Posterior cingulate gyrus (tissue), 11 donors: Measurements from ENCODE around the gene RGS5.

Experiments used
- DNase-seq, 10 donors: peaks; one replicate each; pipeline versions ENCODE4 v3.0.0 to v3.0.0-alpha.2; 2020 to 2021; ENCODE audit warnings: mixed read lengths in 3 of 10
- intact Hi-C: fragments of 100-400 bp; cut with DNase I; formaldehyde crosslinking; loops from one replicate; pipeline ENCODE4 v1.15.1; 2023

The RGS5 gene

DNA sequence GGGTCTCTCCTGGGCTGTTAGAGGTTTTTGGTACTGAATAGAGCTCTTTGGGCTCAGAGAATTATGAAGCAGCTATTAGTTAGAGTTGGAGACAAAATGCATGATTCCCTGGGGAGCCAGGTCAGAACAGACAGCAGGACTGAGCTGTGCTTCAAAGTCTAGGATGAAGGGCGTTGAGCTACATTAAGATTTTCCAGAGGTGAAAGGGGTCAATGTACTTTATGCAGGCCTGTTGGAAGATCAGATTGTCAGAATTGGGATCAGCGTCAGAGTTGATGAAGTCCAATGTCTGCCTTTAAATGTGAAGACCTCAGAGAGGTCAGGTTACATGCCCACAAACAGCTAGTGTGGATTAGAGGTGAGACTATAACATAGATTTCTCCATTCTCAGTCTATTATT lies 53.8 kb downstream of the RGS5 start:
- DNase-seq: no peak
- intact Hi-C loops: no loop called here

DNA sequence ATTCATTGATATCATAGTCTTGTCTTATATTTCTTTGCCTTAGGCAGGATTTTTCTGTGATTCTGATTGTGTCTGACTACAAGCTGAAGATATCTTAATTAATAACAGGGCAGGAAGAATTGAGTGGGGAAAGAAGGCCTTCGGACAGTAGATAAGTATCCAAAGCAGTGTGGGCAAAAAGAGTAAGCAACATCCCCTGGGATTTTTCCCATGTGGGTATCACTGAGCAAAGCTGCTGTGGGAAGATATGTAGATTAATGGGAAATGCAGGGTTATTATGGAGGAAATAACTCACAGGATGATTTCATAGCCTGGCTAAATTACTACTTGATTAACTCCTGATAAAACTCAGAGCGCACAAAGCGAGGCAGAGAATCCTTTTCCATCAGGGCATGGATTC lies 55.7 kb downstream of the RGS5 start:
- DNase-seq: no peak
- intact Hi-C loops: no loop called here

DNA sequence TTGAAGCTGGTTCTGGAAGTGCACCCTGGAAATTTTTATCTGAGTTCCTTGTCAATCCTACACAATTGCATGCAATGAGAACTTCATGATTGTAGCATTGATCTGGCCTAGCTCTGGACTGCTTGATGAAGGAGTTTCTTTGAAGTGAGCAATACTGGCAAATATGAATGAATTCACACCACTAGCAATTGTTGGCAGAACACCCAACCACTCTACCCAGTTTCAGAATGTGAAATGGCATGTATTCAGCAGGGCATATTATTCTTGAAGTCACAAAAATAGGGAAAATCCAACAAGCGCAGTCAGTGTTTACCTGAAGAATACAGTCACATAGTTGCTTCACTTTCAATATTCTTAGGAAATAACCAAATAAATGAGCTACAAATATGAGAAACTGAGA lies 57.3 kb downstream of the RGS5 start:
- intact Hi-C loops: no loop called here
- no peak for DNase-seq

DNA sequence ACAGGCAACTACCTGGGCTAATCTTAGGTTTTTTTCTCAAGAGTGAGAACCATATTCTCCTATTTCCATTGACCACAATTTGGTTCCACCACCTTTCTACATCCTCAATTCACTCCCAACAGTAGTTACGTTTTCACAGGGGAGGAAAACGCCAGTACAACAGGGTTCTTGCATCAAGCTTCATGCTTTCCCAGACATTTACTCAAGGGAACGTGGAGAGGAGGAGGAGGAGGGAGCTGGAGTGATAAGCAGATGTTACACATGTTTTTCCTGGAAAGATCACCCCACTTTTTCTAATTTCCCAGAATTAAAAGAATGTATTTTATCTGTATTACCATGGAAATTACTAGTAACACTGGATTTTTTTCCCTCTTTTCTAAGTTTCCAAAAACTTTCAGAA lies 58.3 kb downstream of the RGS5 start:
- DNase-seq: no peak
- intact Hi-C loops: no loop called here

DNA sequence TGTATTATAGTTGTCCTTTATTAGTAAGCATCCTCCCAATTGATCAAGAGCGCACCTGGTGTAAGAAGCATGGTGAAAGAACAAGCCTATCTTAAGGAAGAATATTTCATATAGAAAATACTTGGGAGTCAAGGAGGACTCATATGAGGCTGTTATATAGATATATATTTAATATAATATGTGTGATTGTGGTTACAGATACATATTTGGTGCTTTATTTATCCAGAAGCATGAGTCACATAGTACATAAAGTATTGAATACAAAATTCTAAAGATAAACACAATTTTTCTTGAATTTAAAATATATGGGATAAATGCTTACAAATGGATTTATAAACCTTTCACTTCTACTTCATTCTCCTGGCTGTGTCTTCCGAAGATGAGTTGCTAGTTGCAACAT lies 60.6 kb downstream of the RGS5 start:
- intact Hi-C loops: no loop called here
- DNase-seq: no peak

DNA sequence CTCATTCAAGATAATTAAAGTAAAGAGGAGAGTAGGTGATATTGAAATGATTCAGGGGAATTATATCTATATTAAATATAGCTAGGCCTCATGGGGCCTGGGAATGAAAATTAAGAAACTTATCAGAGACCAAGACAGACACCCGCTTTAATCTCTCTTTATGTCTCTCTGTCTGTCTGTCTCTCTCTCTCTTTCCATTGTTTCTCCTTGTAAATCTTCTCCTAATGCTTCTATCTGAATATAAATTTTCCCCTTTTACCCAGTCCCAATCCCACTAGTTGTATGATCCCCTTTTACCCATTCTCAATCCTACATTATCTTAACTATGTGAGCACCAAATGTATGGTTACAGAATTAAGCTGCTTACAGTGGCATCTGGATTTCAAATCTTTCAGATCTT lies 61.2 kb downstream of the RGS5 start:
- intact Hi-C loops: no loop called here
- no peak for DNase-seq

DNA sequence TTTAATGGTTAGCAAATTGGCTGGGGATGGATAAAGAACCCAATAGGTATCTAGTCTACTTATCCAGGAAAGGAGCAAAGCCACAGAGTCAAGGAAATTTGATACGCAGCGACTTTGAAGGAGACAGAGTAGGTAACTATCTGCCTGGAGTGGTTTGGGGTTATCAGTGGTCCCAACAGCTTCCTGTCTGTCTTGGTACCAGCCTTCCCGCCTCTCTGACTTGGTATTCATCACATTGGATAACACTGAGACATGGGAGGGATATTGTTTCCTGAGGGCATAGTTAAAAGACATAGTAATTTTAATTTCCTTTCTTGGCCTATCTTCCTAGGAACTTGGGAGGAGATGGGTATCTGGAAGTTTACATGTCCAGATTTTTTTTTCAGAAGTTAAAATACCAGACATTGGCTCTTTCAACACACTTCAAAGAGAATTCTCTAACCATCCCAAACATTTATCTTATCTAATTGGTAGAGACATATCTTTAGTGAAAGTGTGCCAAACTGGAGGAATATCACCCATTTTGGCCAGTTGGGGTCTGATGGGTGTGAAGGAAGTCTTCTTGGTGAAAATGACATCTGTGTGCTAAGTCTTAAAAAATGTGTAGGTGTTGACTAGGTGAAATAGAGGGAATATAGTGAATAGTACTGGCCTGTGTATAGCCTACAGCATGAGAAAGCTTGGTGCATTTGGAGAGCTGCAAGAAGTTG lies 65.0 kb downstream of the RGS5 start:
- intact Hi-C loops: no loop called here
- DNase-seq: no peak

DNA sequence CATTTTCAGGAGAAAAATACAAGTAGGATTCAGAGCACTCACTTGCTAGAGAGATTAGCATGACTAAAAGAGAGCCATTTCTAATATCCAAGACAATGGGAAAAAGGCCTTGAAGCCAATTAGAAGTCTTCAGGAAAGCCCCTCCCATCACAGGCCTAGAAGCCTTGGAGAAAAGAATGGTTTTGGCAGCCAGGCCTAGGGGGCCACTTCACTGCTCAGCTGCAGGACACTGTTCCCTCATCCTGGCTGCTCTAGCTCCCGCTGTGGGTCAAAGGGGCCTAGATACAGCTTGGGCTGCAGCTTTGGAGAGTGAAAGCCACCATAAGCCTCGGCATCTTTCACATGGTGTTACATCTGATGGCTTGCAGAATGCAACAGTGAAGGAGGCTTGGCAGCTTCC lies 70.7 kb downstream of the RGS5 start:
- intact Hi-C loops: no loop called here
- peak in 1 of 10 donors; percentile 47 for DNase-seq

DNA sequence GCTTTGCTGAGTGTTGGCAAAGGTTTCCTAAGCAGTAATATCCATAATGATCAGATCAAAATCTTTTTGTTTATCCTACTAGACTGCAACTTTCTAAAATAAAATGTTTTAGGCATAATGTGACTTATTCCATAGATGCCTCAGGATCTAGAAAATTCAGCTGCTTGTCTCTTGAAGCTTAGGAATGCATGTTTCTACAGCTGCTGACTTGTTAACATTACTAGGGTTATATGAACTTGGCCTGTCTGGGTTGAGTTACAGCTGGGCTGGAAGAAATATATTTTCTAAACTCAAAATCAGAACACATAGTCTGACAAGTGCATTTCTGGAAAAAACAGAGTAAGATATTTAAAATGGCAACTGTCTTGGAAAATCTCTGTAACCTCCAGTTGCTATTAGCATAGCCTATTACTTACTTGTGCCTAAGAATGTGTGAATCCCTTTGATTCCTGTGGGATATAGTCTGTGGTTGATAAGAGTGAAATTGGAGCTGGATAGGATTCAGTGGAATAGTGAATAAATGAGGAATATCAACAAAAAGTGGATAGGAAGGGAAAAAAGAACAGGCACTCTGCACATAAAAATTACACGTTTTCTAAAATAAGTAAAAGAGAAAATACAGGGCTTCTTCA lies 72.4 kb downstream of the RGS5 start:
- intact Hi-C loops: no loop called here
- no peak for DNase-seq

DNA sequence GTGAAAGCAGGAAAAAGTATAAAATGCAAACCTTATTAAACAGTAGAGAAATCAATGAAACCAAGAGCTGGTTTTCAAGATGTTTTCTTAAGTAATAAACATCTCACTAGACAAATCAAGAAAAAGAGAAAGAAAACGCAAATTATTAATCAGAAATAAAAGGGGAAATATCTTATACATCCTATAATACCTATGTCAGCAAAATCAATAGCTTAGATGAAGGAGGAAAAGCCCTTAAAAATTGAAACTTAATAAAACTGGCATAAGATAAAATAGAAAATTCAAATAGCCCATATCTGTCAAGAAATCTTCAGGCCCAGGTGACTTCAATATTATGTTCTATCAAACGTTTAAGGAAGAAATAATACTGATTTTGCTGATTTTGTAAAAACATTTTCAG lies 74.4 kb downstream of the RGS5 start:
- intact Hi-C loops: no loop called here
- no peak for DNase-seq

DNA sequence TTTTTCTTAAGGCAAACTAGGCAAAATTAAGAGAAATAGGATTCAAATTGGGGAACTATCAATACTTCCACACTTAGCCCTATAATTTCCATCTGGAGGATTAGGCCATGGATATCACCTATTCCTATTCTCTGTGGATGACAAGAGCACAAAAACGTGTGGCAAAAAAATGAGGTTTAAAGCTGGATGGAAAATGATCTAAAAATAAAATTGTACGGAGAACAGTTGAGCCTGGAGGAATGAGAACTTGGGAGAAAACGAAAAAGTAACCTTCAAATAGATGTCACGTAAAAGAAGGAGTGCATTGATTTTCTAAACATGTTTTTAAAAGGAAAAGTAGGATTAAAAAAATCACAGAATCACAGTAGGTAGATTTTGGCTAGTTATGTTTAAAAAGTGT lies 77.9 kb downstream of the RGS5 start:
- DNase-seq: no peak
- intact Hi-C loops: no loop called here

DNA sequence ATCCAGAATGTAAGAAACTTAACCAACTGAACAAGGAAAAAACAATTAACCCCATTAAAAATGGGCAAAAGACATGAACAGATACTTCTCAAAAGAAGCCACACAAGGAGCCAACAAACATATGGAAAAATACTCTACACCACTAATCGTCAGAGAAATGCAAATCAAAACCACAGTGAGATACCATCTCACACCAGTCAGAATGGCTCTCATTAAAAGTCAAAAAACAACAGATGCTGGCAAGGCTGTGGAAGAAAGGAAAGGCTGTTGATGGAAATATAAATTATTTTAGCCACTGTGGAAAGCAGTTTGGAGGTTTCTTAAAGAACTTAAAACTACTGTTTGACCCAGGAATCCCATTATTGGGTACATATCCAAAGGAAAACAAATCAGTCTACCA lies 82.3 kb downstream of the RGS5 start:
- DNase-seq: no peak
- intact Hi-C loops: no loop called here

DNA sequence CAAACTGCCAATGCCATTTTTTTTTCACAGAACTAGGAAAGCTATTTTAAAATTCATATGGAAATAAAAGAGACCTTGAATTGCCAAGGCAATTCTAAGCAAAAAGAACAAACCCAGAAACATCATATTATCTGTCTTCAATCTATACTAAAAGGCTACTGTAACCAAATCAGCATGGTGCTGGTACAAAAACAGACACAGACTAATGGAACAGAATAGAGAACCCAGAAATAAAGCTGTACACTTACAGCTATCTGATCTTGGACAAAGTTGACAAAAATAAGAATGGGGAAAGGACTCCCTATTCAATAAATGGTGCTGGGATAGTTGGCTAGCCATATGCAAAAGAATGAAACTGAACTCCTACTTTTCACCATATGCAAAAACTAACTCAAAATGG lies 83.0 kb downstream of the RGS5 start:
- no peak for DNase-seq
- intact Hi-C loops: no loop called here

DNA sequence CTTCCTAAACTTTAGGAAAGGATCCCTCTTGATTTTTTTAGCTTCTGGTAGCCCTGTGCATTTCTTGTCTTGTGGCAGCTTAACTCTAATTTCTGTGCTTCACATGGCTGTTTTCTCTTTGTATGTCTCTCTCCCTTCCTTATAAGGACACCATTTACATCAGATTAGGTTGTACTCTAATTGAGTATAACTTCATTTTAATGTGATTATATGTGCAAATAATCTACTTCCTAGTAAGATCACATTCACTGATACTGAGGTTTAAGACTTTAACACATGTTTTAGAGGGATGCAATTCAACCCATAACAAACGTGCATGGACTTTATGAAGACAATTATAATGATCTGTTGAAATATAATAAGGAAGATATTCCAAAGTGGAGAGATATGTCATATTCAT lies 86.8 kb downstream of the RGS5 start:
- intact Hi-C loops: no loop called here
- DNase-seq: no peak

DNA sequence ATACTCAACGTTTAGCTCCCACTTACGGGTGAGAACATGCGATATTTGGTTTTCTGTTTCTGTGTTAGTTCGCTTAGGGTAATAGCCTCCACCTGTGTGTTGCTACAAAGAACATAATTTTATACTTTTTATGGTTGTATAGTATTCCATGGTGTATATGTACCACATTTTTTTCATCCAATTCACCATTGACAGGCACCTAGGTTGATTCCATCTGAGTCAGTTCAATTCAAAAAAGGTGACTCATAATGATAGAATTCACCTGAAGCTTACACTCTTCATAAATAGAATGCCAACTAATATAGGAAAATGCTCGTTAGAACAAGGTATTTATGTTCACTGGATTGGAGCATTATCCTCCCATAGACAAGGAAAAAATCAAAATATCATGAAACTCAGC lies 95.1 kb downstream of the RGS5 start:
- intact Hi-C loops: no loop called here
- DNase-seq: no peak

DNA sequence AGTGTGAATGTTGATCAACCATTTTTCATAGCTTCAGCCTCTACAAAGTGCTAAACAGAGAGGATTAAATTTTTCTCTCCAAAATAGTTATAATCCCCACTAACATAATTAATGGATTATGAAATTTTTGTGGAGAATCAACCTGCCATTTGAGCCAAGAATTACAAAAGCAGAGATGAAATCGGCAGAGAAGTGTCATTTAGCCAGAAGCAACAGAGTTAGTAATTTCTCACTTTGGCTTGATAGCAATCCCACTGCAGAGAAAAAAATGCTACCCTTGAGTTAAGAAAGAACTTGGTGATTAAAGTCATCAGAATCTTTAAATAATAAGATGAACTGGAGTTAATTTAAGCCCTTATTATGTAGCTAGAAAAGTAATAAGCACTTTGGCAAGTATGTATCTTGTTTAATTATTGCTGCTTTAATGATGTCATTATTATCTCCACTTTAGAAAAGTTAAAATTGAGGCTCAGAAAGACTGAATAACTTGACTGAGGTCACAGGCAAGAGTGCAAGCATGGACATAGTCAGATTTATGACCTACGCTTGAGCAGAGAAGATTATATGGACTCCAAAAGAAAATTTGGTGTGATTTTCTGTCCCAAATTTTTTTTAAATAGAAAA lies 96.2 kb downstream of the RGS5 start:
- intact Hi-C loops: no loop called here
- DNase-seq: no peak

DNA sequence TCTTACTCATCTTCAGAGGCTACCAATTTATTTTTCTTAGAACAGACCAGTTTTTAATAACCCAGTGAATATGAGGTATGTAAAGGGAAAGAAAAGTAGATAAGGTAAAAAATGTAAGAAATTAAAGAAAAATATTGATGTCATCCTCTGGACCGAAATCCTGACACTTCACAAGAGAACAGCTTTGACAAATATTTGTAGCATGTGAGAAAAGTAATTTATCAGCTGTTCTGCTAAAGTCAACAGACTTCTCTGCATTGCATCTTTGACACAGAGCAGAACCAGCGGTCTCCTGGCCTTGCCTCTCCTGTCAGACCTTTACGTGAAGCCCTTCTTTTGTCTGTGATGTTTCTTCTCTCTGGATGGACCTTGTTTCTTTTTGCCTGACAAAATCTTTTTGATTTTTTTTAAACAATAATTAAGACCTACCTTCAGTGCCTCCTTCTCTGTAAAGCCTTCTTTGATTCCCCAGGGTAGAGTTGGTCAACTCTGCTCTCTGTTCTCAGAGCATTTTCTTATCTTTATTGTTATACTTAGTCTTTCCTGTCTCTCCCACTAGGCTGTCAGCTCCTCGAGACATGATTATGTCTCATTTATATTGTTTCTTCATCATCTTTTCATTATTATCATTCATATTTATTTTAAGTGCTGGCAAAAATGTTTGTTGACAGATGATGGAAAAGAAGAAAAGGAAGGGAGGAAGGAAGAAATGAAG lies 98.2 kb downstream of the RGS5 start:
- DNase-seq: no peak
- intact Hi-C loops: no loop called here

DNA sequence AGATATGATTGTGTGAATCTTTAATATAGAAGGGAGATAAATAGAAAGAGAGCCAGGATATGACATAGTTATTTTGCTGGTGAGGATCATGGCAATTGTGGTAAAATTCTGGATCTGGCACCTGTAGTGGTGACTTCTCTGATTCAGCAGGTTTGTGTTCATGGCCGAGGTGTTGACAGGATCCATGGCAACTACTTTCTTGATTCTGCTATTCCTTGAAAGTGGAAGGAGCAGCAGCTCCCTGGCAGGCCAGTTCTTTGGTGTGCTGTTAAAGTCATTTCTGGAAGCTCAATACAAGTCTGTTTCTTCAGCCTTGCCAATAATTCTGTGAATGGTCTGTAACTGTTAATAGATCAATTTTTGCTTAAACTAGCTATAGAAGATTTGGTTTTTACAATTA lies 100.1 kb downstream of the RGS5 start:
- intact Hi-C loops: no loop called here
- no peak for DNase-seq

DNA sequence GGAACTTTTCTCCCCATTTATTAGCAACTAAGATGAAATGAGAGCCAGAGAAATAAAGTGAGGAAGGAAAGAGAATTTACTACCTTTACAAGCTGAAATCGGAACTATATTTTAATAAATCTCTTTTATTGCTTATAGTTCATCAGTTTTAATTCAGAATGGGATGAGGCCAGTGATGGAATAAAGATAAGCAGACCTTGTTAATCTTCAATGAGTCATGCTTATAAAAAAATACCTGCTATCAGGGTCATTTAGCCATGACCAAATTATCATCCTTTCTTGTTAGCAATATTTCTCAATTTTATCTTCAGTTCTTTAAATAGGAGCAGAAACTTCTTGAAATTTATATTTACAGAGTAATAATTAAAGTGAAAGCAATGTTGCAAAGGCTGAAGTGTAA lies 107.5 kb downstream of the RGS5 start:
- intact Hi-C loops: no loop called here
- no peak for DNase-seq

DNA sequence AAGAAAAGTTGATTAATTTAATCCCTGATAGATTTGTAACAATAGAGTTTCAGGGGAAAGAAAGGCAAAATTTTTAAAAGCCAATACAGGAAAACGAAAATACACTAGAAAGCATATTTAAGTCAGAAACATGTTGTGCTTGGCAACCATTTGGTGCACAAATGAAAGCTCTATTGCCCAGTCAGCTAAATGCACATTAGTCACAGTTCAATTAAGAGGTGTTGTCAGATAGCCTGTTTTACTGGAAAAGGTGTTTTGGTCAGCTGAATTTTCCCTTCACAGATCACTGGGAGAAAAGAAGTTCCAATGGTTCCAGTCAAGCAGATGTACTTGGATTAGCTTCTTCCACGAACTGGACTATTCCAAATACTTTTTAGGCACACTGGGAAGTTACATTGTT lies 108.1 kb downstream of the RGS5 start:
- intact Hi-C loops: no loop called here
- DNase-seq: no peak

DNA sequence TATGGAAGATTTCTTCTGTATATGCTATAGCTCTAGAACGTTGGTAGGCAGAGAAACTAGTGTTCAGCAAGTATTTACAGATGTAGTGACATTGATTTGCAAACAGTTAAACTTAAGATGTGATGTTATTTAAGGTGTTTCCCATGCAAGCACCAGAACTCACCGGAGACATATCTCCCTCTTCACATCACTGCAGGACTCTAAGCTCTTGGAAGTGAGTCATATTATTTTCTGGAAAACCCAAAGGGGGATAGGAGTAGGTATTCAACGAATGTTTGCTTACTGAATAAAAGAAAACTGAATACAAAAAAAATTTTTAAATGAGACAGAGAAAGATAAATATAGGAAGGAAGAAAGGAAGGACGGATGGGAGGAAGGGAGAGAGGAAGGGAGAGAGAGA lies 108.5 kb downstream of the RGS5 start:
- intact Hi-C loops: no loop called here
- DNase-seq: no peak

DNA sequence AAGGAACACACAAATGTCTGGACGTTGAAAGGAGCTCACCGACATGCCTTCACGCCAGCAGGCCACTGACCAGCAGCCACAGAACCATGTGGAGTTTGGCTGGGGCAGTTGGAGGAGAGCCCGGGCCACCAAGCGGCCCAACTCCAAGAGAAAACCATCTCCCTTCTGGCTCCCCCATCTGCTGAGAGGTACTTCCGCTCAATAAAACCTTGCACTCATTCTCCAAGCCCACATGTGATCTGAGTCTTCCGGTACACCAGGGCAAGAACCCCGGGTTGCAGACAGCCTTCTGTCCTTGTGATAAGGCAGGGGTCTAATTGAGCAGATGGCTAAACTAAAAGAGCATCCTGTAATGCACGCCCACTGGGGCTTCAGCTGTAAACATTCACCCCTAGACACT lies 109.1 kb downstream of the RGS5 start:
- intact Hi-C loops: no loop called here
- no peak for DNase-seq
